Small intestine (tissue), 7 donors: ENCODE data around the gene ZYG11B. TPM values are rescaled to one million over a fixed set of nuclear protein-coding genes. Genes with fewer than 3 reads are reported as not detected.

Source experiments
- DNase-seq, 2 donors: peaks; one replicate each; pipeline versions ENCODE4 v3.0.0 to v3.0.0-alpha.2; 2013
- FAIRE-seq: peaks from 2 replicates; lab custom pipeline; 2012; peaks lifted over from hg19 to GRCh38; lab: Jason Lieb, UNC
- H3K27ac ChIP-seq, 3 donors: one replicate each; pipeline ENCODE4 v1.5.1; 2013; ENCODE audit warnings: low read length in 2 of 3, mild to moderate bottlenecking in 2 of 3, control low read depth in 1 of 3, inconsistent platforms in 1 of 3, low read depth in 1 of 3, moderate library complexity in 1 of 3
- H3K27me3 ChIP-seq, 3 donors: one replicate each; pipeline ENCODE4 v1.6.1; 2013; ENCODE audit warnings: low read length in 3 of 3, inconsistent platforms in 1 of 3; ENCODE audit not compliant: control insufficient read depth in 3 of 3, insufficient read depth in 3 of 3
- H3K36me3 ChIP-seq, 3 donors: one replicate each; pipeline ENCODE4 v1.6.1; 2013; ENCODE audit warnings: low read length in 3 of 3, inconsistent platforms in 1 of 3, low read depth in 1 of 3, mild to moderate bottlenecking in 1 of 3, moderate library complexity in 1 of 3; ENCODE audit not compliant: control insufficient read depth in 3 of 3, insufficient read depth in 2 of 3
- H3K4me1 ChIP-seq, 3 donors: one replicate each; pipeline ENCODE4 v1.6.1; 2013; ENCODE audit warnings: low read length in 2 of 3, inconsistent platforms in 1 of 3, low read depth in 1 of 3, mild to moderate bottlenecking in 1 of 3, moderate library complexity in 1 of 3; ENCODE audit not compliant: control insufficient read depth in 3 of 3, insufficient read depth in 2 of 3
- H3K4me3 ChIP-seq, 3 donors: one replicate each; pipeline ENCODE4 v1.5.1; 2013; ENCODE audit warnings: low read length in 3 of 3, control low read depth in 1 of 3, inconsistent platforms in 1 of 3, low read depth in 1 of 3, mild to moderate bottlenecking in 1 of 3, moderate library complexity in 1 of 3
- H3K9me3 ChIP-seq, 2 donors: one replicate each; pipeline ENCODE4 v1.6.1; 2013; ENCODE audit warnings: low read depth in 1 of 2, low read length in 1 of 2; ENCODE audit not compliant: control insufficient read depth in 2 of 2, insufficient read depth in 1 of 2
- WGBS, 3 donors: extraction: QIAGEN DNeasy Blood & Tissue Kit; methylation state at CpG; one replicate each; pipeline ENCODE4 v1.1.7; 2013; 5-methylcytosine and 5-hydroxymethylcytosine counted together
- polyA plus RNA-seq, 4 donors: library from polyadenylated mRNA; stranded (reverse) in 3 of 4; unstranded in 1 of 4; fragments of 200-250 nt in 3 of 4; fragments of 120-200 nt in 1 of 4; gene quantifications; one replicate each; pipeline versions ENCODE4 v1.2.1 to v1.2.3, GENCODE V29; 2013
- donor health status: healthy with polysubstance abuse.
- donor health status: control.
- donor health status: control.
- donor health status: Bipolar disorder and iron deficiency.
- donor health status: healthy.

Gene ZYG11B
- polyA plus RNA-seq, 4 donors, result 3.6 to 11.6 (median 5.6) TPM

DNA sequence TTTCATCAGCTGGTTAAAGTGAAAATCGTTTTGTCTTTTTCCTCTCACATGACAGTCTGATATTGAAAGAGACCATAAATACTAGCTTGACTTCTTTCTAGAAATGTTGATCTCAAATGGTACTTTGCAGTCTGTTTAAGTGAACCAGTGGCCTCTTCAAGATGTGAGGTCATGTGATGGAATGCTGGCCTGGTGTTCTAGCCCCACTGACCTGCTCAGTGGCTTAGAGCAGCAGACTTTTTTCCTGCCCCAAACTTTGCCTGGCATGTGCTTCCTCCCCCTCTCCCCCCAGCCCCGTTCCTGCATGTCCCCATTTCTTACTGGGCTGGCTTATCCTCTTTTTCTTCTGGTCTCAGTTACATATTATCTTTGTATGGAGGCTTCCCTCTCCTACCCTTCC, 150.6 kb downstream of the ZYG11B start:
- Histone ChIP-seq H3K9me3 (no peaks in the 10 kb centered on the region), H3K27me3 (no peaks in the 10 kb centered on the region), H3K27ac (no peak overlapping the region), H3K36me3 (no peaks in the 10 kb centered on the region), H3K4me3 (no peak overlapping the region), H3K4me1 (no peaks in the 10 kb centered on the region)
- DNase-seq (no peak), FAIRE-seq (no peak)
- WGBS, 3 donors, result 48 to 57% (median 52%) methylated on average over 2 of the region's 2 CpGs

Other genes starting within 250 kb of the ZYG11B start
- gene TUT4, start 173.4 kb upstream of the ZYG11B start, polyA plus RNA-seq, result 10 to 100 TPM in 2 of 4 donors, 1 to 10 TPM in 2; 2.9 to 69.3 (median 7.0) TPM
- gene GPX7, start 124.1 kb upstream of the ZYG11B start, polyA plus RNA-seq, result 10 to 100 TPM in 1 of 4 donors, 1 to 10 TPM in 2, not detected in 1; 1.9 to 40.5 (median 4.1) TPM
- under 1 TPM in 2 of 4 donors, not detected in 2; 0.35 to 0.45 TPM for gene SHISAL2A, start 93.3 kb upstream of the ZYG11B start, polyA plus RNA-seq
- 10 to 100 TPM; 11.6 to 21.2 (median 13.9) TPM for gene COA7, start 28.1 kb upstream of the ZYG11B start, polyA plus RNA-seq
- under 1 TPM in 2 of 4 donors, not detected in 2; 0.09 to 0.22 TPM for gene ZYG11A, start 116.3 kb downstream of the ZYG11B start, polyA plus RNA-seq
- 100 to 1,000 TPM in 3 of 4 donors, 10 to 100 TPM in 1; 67.4 to 302 (median 237) TPM for gene ECHDC2, start 195.3 kb downstream of the ZYG11B start, polyA plus RNA-seq
- 100 to 1,000 TPM; 239 to 852 (median 427) TPM for gene SCP2, start 200.8 kb downstream of the ZYG11B start, polyA plus RNA-seq